ENCODE measurements around the gene NENF.

DNA sequence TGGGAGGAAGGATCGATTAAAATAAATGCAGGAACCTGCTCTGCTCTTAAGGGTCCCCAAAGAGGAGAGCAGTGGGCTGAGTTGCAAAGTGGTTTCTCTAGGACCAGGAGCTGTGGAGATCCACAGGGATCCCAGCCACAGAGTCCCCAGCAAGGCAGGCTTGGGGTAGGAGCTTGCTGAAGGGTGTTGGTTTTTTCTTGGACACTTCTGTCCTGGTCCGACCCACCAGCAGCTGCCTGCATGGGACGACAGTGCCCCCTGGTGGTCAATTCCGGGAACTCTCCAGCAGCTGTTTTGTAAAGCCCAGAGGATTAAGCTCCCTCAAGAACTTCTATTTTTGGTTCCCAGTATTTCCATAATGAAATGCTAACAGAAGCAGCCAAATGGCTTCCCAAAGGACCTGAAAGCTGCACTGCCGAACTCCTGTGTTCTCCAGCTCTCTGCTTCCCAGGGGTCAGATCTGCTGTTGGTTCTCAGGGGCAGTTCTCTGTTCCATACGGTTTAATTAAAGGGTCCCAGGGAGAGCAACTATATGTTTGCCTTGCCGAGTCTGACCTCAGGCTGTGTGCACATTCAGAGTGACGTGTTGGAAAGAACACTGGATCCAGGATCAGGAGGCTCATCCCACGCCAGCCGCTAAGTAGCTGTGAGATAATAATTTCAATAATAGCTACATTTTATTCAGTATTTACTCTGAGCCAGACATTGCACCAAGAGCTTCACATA lies 23.2 kb downstream of the NENF start:
- TF ChIP-seq, protein P1, sequence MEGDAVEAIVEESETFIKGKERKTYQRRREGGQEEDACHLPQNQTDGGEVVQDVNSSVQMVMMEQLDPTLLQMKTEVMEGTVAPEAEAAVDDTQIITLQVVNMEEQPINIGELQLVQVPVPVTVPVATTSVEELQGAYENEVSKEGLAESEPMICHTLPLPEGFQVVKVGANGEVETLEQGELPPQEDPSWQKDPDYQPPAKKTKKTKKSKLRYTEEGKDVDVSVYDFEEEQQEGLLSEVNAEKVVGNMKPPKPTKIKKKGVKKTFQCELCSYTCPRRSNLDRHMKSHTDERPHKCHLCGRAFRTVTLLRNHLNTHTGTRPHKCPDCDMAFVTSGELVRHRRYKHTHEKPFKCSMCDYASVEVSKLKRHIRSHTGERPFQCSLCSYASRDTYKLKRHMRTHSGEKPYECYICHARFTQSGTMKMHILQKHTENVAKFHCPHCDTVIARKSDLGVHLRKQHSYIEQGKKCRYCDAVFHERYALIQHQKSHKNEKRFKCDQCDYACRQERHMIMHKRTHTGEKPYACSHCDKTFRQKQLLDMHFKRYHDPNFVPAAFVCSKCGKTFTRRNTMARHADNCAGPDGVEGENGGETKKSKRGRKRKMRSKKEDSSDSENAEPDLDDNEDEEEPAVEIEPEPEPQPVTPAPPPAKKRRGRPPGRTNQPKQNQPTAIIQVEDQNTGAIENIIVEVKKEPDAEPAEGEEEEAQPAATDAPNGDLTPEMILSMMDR (conservative IDR thresholded peaks at IDR 0.05; ENCODE audit: low read length) = peak; percentile 99
- TF ChIP-seq EZH2phosphoT487 (IDR thresholded peaks at IDR 0.05; ENCODE audit: borderline replicate concordance) = no peak
